Articular chondrocyte of knee joint (primary cell): ENCODE measurements around the gene ELP6. TPM values are rescaled to one million over a fixed set of nuclear protein-coding genes. Genes with fewer than 3 reads are reported as not detected.

Experiments used
- small RNA-seq: library from RNA; depleted of rRNA; stranded (forward); fragments of <200 nt; gene quantifications from one replicate; pipeline ENCODE3, GENCODE V24; 2012
- total RNA-seq: library from RNA; depleted of rRNA; stranded (reverse); fragments of >200 nt; gene quantifications from 2 replicates; pipeline ENCODE4 v1.2.3, GENCODE V29; 2012

Gene ELP6
- total RNA-seq, result 19.7 and 23.8 TPM in 2 replicates

GRCh38 chr3:47513125-47513929 is at the start of gene ELP6:
Gene ELP6 (minus strand): TSS chr3:47513712. CDS start chr3:47513590, 122 bp downstream.

DNA sequence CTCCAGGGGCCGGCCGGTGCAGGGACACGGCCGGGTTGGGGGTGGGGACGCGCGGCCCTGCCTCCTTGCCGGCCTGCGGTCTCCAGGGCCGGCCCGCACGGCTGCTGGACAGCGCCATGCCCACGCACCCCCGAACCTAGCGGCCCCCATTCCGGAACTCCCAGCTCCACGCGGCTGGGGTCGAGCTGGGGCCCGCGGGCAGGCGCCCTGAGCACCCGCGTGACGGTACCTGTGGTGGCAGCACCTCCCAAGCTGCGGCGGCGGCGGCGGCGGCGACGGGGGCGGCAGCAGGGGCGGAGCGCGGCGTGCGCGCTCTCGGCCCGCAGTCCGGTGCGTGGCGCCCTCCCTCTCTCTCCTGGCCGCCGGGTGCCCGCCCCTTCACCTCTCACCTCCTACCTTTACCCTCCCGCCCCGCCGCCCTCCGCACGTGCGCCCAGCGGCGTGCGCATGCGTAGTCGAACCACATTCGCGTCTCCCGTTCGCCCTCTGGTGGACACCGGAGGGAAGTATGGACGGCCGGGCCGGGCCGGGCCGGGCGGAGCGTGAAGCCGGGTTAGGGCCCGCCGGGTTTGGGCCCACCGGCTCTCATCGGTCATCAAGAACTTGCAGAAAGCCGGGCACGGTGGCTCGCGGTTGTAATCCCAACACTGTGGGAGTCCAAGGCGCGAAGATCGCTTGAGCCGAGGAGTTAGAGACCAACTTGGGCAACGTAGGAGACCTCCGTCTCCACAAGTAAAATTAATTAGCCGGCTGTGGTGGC is 37.8 kb downstream of the ELP6 start, which contains the start of gene SCAP:
Gene SCAP, minus strand, starts transcription at position 372 of the 760 bp plus-strand sequence. CDS start 32,948 bp downstream, outside the sequence.

Small RNA genes within 50 kb of the gene (small RNA-seq; reads per million reads assigned to genes)
- gene AC099778.2 (not detected), gene RN7SL870P (not detected)

Other genes starting within 250 kb of the ELP6 start
- 6.5 and 7.1 TPM in 2 replicates for gene KIF9, start 230.9 kb downstream of the ELP6 start, total RNA-seq
- gene KLHL18, start 230.8 kb downstream of the ELP6 start, total RNA-seq, result 15.5 and 21.2 TPM in 2 replicates
- gene PTPN23, start 132.7 kb downstream of the ELP6 start, total RNA-seq, result 12.9 and 21.7 TPM in 2 replicates
- 31.9 and 50.5 TPM in 2 replicates for gene SCAP, start 37.8 kb downstream of the ELP6 start, total RNA-seq
- gene CSPG5, start 65.2 kb upstream of the ELP6 start, total RNA-seq, result 0.11 and 0.13 TPM in 2 replicates